Prostate gland (tissue), 2 donors: ENCODE results near the gene SOX10. TPM values are rescaled to one million over a fixed set of nuclear protein-coding genes. Genes with fewer than 3 reads are reported as not detected.
"Not testable (repeated sequence)": the region's sequence is repeated elsewhere in the genome, so short reads cannot be mapped to it uniquely, and the experiment has no call there.

Experiments used
- DNase-seq: peaks from one replicate; pipeline ENCODE4 v3.0.0-alpha.2; 2019; ENCODE audit warnings: low spot score
- H3K27ac ChIP-seq, 2 donors: fragments of 200-600 bp; sonication (generic); 2 replicates each; pipeline ENCODE4 v1.5.1; 2017 to 2019
- H3K27me3 ChIP-seq: fragments of 200-600 bp; sonication (generic); replicated peaks from 2 replicates; pipeline ENCODE4 v1.5.1; 2019; ENCODE audit not compliant: insufficient read depth
- H3K36me3 ChIP-seq, 2 donors: fragments of 200-600 bp; sonication (generic); 1 replicate in 1 of 2; 2 replicates in 1 of 2; pipeline versions ENCODE4 v1.5.1 to v1.8.1; 2017 to 2019
- H3K4me1 ChIP-seq: fragments of 200-600 bp; sonication (generic); replicated peaks from 2 replicates; pipeline ENCODE4 v1.5.1; 2019
- H3K4me3 ChIP-seq, 2 donors: fragments of 200-600 bp; sonication (generic); 2 replicates each; pipeline ENCODE4 v1.5.1; 2017 to 2019
- H3K9me3 ChIP-seq: fragments of 200-600 bp; sonication (generic); 2 replicates; pipeline ENCODE4 v1.5.1; 2017
- CTCF ChIP-seq, 4 experiments: fragments of 200-600 bp in 2 of 4; fragments of 450-650 bp in 2 of 4; sonication (generic) in 2 of 4; IDR thresholded peaks; 1 replicate in 3 of 4; 2 replicates in 1 of 4; pipeline ENCODE4 v1.5.1; 2016 to 2019; ENCODE audit warnings: antibody characterized with exemption in 4 of 4, mild to moderate bottlenecking in 2 of 4, moderate library complexity in 2 of 4
- POLR2A ChIP-seq: fragments of 450-650 bp; IDR thresholded peaks from one replicate; pipeline ENCODE4 v1.6.1; 2016; ENCODE audit warnings: antibody characterized with exemption, mild to moderate bottlenecking
- POLR2AphosphoS5 ChIP-seq: sonication (generic); formaldehyde crosslinking; IDR thresholded peaks from one replicate; pipeline ENCODE4 v1.6.1; 2017; ENCODE audit warnings: antibody characterized with exemption
- WGBS: methylation state at CpG from one replicate; pipeline ENCODE4 v1.1.5; 2018; 5-methylcytosine and 5-hydroxymethylcytosine counted together
- intact Hi-C: fragments of 100-400 bp; cut with DNase I; formaldehyde crosslinking; loops from one replicate; pipeline ENCODE4 v1.14.2; 2022
- total RNA-seq, 2 donors: library from RNA; depleted of rRNA; stranded (reverse); fragments of >200 nt; gene quantifications; one replicate each; pipeline ENCODE4 v1.1.0, GENCODE V29; 2016

The SOX10 gene
- total RNA-seq, 2 donors from 2014 or later, result 3.3 to 8.1 TPM

DNA sequence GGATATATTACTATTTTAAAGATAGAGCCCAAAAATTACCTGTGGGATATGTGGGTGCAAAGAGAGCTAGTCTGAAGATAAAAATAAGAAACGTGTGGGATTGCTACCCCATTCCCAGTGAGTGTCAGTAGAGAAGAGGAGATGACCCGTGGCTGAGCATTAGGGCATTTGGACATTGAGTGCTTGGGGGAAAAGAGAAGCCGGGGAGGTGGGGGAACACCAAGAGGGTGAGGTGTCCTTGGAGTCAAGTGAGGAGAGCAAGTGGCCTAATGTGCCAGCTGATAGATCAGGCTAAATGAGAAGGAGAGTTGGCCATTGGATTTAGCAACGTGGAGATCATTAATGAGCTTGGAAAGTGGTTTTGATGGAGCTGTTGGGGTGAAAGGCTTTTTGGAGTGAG is 29.7 kb downstream of the SOX10 start:
- no peak for DNase-seq
- Histone ChIP-seq H3K27me3 (no peaks in the 10 kb centered on the region), H3K9me3 (no peaks in the 10 kb centered on the region), H3K27ac (no peak overlapping the region), H3K36me3 (peaks cover 2 to 5% of the 10 kb centered on the region in 2 donors), H3K4me1 (no peaks in the 10 kb centered on the region), H3K4me3 (peak overlapping the region in 1 of 2 donors; percentile 81)
- TF ChIP-seq CTCF (IDR thresholded peaks at IDR 0.05) (no peak), POLR2AphosphoS5 (no peak), POLR2A (no peak)
- intact Hi-C loops, result loop anchor here (5.0 kb wide), 1 partner anchor 67 kb away; no protein-coding TSS in a partner anchor
- WGBS, result 70% methylated on average over 4 of the region's 4 CpGs

- Histone ChIP-seq H3K27me3 (no peaks in the 10 kb centered on the region), H3K9me3 (no peaks in the 10 kb centered on the region), H3K4me3 (peak within 1 kb of the TSS; percentile 60 to 81), H3K36me3 (peaks cover 2 to 5% of the 10 kb centered on the region in 2 donors), H3K4me1 (no peaks in the 10 kb centered on the region), H3K27ac (peak within 1 kb of the TSS; percentile 41 to 43)
- peak; percentile 55 for TF ChIP-seq POLR2A
- peak; percentile 99 for TF ChIP-seq POLR2AphosphoS5
- TF ChIP-seq CTCF (IDR thresholded peaks at IDR 0.05), result peak in 1 of 4 experiments; percentile 29
- intact Hi-C loops, result loop anchor here (5.0 kb wide), 1 partner anchor 66 kb away; no protein-coding TSS in a partner anchor
- peak; percentile 93 for DNase-seq
- under 1% methylated on average over 52 of the region's 52 CpGs for WGBS
Measured at GRCh38 chr22:37953437-37954179, 30.7 kb downstream of the SOX10 start, which contains the start of the genes C22orf23 and POLR2F. Gene C22orf23, minus strand, starts transcription at chr22:37953601. Its CDS starts 452 bp downstream, at chr22:37953149. Gene POLR2F, plus strand, starts transcription at chr22:37953699. Its CDS starts 89 bp downstream, at chr22:37953788.

- no peaks in the 10 kb centered on the region for H3K4me1 ChIP-seq
- DNase-seq, result no peak
- intact Hi-C loops, result loop anchor here (5.0 kb wide), 1 partner anchor 66 kb away; no protein-coding TSS in a partner anchor
- H3K4me3 ChIP-seq, result peak overlapping the region; percentile 60 to 81
- H3K36me3 ChIP-seq, result peaks cover 2 to 5% of the 10 kb centered on the region in 2 donors
- H3K27me3 ChIP-seq, result no peaks in the 10 kb centered on the region
- TF ChIP-seq POLR2AphosphoS5, result no peak
- TF ChIP-seq CTCF (IDR thresholded peaks at IDR 0.05), result no peak
- TF ChIP-seq POLR2A, result no peak
- peak overlapping the region in 1 of 2 donors; percentile 41 for H3K27ac ChIP-seq
- H3K9me3 ChIP-seq, result no peaks in the 10 kb centered on the region
- WGBS, result under 1% methylated on average over 13 of the region's 13 CpGs
Measured at GRCh38 chr22:37953062-37953436, 31.3 kb downstream of the SOX10 start.

GRCh38 chr22:37952629-37953028 is 31.7 kb downstream of the SOX10 start:
- not testable (repeated sequence) for H3K9me3 ChIP-seq, H3K36me3 ChIP-seq, H3K27ac ChIP-seq, DNase-seq, H3K27me3 ChIP-seq, H3K4me1 ChIP-seq
- 5% methylated on average over 20 of the region's 20 CpGs for WGBS
- intact Hi-C loops, result loop anchor here (5.0 kb wide), 1 partner anchor 65 kb away; no protein-coding TSS in a partner anchor
- H3K4me3 ChIP-seq, result peak overlapping the region; percentile 60 to 81

DNA sequence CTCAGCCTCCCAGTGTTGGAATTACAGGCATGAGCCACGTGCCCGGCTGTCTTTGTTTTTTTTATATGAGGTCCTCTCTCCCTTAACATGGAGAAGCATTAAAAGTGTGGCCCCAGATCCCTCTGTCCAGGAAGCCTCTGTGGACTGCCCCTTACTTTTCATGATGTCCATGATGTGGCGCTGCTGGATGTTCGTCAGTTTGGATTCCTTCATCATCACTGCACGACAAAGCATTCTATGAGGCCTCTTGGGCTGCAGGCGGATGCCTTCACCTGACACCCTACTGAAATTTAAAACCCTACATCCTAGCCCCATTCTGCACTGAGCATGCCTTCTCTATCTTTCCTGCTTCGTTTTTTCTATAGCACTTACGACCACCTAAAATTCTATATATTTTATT is 33.0 kb downstream of the SOX10 start:
- H3K27ac ChIP-seq, result no peak overlapping the region
- TF ChIP-seq CTCF (IDR thresholded peaks at IDR 0.05), result no peak
- TF ChIP-seq POLR2A, result no peak
- no peak for TF ChIP-seq POLR2AphosphoS5
- no peak overlapping the region for H3K4me3 ChIP-seq
- no peaks in the 10 kb centered on the region for H3K27me3 ChIP-seq
- DNase-seq, result no peak
- no peaks in the 10 kb centered on the region for H3K9me3 ChIP-seq
- H3K4me1 ChIP-seq, result no peaks in the 10 kb centered on the region
- no peaks in the 10 kb centered on the region for H3K36me3 ChIP-seq
- intact Hi-C loops, result loop anchor here (5.0 kb wide), 1 partner anchor 64 kb away; no protein-coding TSS in a partner anchor
- WGBS, result 54% methylated on average over 8 of the region's 8 CpGs

DNA sequence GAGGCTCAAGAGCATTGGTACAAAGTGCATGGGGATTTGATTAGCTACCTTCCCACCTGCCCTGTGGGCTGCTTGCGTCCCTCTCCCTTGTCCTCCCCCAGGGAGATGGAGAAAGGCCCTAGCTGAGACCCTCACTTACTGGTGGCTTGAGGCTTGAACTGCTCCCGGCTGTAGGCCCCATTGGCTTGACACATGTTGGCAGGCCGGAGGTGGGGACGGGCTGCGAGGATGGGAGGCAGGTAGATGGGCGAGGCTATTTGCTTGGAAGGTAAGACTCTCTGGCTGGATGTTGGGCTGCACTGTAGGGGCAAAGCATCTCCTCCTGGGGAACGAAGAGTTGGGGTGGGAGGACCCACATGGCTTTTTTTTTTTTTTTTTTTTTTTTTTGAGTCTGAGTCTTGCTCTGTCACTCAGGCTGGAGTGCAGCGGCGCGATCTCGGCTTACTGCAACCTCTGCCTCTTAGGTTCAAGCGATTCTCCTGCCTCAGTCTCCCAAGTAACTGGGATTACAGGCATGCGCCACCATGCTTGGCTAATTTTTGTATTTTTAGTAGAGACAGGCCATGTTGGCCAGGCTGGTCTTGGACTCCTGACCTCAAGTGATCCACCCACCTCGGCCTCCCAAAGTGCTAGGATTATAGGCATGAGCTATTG is 37.1 kb downstream of the SOX10 start:
- H3K27me3 ChIP-seq, DNase-seq, H3K4me1 ChIP-seq, H3K36me3 ChIP-seq, H3K9me3 ChIP-seq, intact Hi-C loops, H3K4me3 ChIP-seq, H3K27ac ChIP-seq: not testable (repeated sequence)
- 97% methylated on average over 14 of the region's 14 CpGs for WGBS

GRCh38 chr22:37944423-37944822 is 39.9 kb downstream of the SOX10 start:
- 92% methylated on average over 11 of the region's 11 CpGs for WGBS
- intact Hi-C loops, H3K27me3 ChIP-seq, H3K4me3 ChIP-seq, H3K27ac ChIP-seq, DNase-seq, H3K9me3 ChIP-seq, H3K4me1 ChIP-seq: not testable (repeated sequence)
- peaks cover 6 to 14% of the 10 kb centered on the region in 2 donors for H3K36me3 ChIP-seq
